ENCODE data around the gene RDH14. TPM values are rescaled to one million over a fixed set of nuclear protein-coding genes. Genes with fewer than 3 reads are reported as not detected.

RDH14 gene, protein sequence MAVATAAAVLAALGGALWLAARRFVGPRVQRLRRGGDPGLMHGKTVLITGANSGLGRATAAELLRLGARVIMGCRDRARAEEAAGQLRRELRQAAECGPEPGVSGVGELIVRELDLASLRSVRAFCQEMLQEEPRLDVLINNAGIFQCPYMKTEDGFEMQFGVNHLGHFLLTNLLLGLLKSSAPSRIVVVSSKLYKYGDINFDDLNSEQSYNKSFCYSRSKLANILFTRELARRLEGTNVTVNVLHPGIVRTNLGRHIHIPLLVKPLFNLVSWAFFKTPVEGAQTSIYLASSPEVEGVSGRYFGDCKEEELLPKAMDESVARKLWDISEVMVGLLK
- total RNA-seq = 42.6 TPM
- long read RNA-seq, transcript RDH14-201 (2 exons, 1,587 nt) = major isoform, 90 of 92 reads
- long read RNA-seq, partial matches to known transcripts = 0 of 92 reads
- long read RNA-seq, other reads (novel, unspliced or antisense) = 2 of 92 reads

DNA sequence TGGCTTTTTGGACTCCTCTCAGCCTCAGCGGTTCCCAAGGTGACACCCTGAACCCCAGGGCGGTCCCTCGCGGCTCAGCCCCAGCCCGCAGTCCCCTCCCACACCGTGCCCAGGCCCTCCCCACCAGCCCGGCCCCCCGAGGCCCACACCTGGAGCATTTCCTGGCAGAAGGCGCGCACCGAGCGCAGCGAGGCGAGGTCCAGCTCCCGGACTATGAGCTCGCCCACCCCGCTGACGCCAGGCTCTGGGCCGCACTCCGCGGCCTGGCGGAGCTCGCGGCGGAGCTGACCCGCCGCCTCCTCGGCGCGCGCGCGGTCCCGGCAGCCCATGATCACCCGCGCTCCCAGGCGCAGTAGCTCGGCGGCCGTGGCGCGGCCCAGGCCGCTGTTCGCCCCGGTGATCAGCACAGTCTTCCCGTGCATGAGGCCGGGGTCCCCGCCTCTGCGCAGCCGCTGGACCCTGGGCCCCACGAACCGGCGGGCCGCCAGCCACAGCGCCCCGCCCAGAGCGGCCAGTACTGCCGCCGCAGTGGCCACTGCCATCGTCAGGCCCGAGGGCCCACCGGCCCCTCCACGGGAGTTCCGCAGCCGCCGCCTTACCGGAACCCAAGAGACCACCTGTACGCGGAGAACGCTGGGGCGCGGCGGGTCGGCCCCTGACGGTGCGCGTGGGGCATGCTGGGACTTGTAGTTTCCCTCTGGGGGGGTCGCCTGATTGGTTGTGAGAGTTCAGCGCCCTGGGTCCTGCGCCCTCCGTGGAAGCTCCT is at the start of gene RDH14:
RDH14 (minus strand) TSS at position 623 of the 766 bp plus-strand sequence; CDS start at position 542, 81 bp downstream.
- intact Hi-C loops (cut with micrococcal nuclease) = no loop called here
- peaks cover 57% of the 10 kb centered on the region for H3K4me1 ChIP-seq

DNA sequence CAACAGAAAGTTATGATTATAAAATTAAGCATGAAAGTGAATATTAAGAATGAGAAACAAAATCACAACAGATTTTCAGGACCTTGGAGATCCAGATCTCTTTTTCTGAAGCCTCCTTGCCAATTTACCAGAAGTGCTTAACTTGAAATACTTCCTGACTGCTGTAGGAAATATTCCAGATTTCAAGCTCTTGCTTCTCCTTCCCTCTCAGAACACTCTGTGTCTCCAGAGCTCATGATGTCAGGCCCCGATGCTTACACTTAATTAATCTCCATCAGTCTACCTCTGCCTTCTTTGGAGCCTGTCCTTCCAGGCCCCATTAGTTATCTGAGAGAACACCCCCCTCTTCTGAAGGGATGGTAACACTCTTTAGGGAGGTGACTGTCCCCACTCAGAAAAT is 49.6 kb upstream of the RDH14 start:
- Histone ChIP-seq H3K9me3 (replicated peaks) (no peaks in the 10 kb centered on the region), H3K27ac (replicated peaks) (peak overlapping the region; percentile 41), H3K4me1 (peaks cover 11% of the 10 kb centered on the region), H3K4me3 (no peak overlapping the region), H3K36me3 (no peaks in the 10 kb centered on the region), H3K27me3 (ENCODE audit: low read depth) (no peaks in the 10 kb centered on the region)
- intact Hi-C loops (cut with micrococcal nuclease) = no loop called here
- DNase-seq = no peak
- TF ChIP-seq, protein P1, sequence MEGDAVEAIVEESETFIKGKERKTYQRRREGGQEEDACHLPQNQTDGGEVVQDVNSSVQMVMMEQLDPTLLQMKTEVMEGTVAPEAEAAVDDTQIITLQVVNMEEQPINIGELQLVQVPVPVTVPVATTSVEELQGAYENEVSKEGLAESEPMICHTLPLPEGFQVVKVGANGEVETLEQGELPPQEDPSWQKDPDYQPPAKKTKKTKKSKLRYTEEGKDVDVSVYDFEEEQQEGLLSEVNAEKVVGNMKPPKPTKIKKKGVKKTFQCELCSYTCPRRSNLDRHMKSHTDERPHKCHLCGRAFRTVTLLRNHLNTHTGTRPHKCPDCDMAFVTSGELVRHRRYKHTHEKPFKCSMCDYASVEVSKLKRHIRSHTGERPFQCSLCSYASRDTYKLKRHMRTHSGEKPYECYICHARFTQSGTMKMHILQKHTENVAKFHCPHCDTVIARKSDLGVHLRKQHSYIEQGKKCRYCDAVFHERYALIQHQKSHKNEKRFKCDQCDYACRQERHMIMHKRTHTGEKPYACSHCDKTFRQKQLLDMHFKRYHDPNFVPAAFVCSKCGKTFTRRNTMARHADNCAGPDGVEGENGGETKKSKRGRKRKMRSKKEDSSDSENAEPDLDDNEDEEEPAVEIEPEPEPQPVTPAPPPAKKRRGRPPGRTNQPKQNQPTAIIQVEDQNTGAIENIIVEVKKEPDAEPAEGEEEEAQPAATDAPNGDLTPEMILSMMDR (IDR thresholded peaks at IDR 0.05; ENCODE audit: borderline replicate concordance) = no peak

More for the DNA sequence above, at the start of gene RDH14:
- peak within 1 kb of the TSS; percentile 93 for H3K4me3 ChIP-seq
- H3K36me3 ChIP-seq = peaks cover 19% of the 10 kb centered on the region
- DNase-seq = peak; percentile 94
- peaks cover 5% of the 10 kb centered on the region for H3K9me3 ChIP-seq (replicated peaks)
- H3K27me3 ChIP-seq (ENCODE audit: low read depth) = no peaks in the 10 kb centered on the region
- TF ChIP-seq, protein P1 (IDR thresholded peaks at IDR 0.05; ENCODE audit: borderline replicate concordance) = no peak
- peak within 1 kb of the TSS; percentile 99 for H3K27ac ChIP-seq (replicated peaks)

DNA sequence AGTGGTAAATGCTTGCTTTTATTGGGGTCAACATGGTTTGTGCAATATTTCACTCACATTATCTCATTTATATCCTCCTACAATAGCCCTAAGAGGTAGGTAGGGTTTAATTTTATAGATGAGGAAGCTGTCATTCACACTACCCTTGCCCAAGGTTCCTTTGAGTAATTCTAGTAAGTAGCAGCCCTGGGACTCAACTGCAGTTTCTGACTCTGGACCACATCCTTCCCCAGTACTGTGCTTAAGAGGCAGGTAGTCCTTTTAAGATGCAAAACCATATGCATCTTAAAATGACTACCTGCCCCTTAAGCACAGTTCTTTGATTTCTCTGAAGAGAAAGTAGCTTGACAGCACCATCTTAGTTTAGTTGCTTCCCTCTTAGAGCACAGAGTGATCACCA is 44.7 kb upstream of the RDH14 start:
- DNase-seq = no peak
- H3K4me1 ChIP-seq = peaks cover 3% of the 10 kb centered on the region
- intact Hi-C loops (cut with micrococcal nuclease) = no loop called here
- TF ChIP-seq, protein P1 (IDR thresholded peaks at IDR 0.05; ENCODE audit: borderline replicate concordance) = no peak
- H3K27ac ChIP-seq (replicated peaks) = no peak overlapping the region
- no peaks in the 10 kb centered on the region for H3K9me3 ChIP-seq (replicated peaks)
- no peaks in the 10 kb centered on the region for H3K27me3 ChIP-seq (ENCODE audit: low read depth)
- H3K4me3 ChIP-seq = no peak overlapping the region
- H3K36me3 ChIP-seq = no peaks in the 10 kb centered on the region

DNA sequence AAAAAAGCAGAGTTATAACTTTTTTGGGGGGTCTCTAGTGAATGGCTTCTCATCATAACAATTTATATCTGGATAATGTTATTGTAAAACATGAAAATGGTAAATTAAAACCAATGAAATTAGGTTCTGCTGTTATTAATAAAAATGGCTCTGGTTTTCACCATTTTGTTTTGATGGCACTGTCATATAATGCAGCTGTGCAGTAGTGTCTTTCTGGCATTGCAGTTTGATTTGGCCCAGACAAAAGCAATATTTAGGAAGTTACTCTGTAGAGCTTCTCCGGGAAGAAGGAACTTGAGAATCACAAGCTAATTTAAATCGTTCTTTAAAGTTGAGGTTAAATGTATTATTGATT is 44.1 kb upstream of the RDH14 start:
- TF ChIP-seq, protein P1 (IDR thresholded peaks at IDR 0.05; ENCODE audit: borderline replicate concordance) = no peak
- H3K36me3 ChIP-seq = no peaks in the 10 kb centered on the region
- intact Hi-C loops (cut with micrococcal nuclease) = no loop called here
- peaks cover 7% of the 10 kb centered on the region for H3K4me1 ChIP-seq
- DNase-seq = no peak
- H3K4me3 ChIP-seq = no peak overlapping the region
- no peak overlapping the region for H3K27ac ChIP-seq (replicated peaks)
- H3K27me3 ChIP-seq (ENCODE audit: low read depth) = no peaks in the 10 kb centered on the region
- H3K9me3 ChIP-seq (replicated peaks) = no peaks in the 10 kb centered on the region

DNA sequence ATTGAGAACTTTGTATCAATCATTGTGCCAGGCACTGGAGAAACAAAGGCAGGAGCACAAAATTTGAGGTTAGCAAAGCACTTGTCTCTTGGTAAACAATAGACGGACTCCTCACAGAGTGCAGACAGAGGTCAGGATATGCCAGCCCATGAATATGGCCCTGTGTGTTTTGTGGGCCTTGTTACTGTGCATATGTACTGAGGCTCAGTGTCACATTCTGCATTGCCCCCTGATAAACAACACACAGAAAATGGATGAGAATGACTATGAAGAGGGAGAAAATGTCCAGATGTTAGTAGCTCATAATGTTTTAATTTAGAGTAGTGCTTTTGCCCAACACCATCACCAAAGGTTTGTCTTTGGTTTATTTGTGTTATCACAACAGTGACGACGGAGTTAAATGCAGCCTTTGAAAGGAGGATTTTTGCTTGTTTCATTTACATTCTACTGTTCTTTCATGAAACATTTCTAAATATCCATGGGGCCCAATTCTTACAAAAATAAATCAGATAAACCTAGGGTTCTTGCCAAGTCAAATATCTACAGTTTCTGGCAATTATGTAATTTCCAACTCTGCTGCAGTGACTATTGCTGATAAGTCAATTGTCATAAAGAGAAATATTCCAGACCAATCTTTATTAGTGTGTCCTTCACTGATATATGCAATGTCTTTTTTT is 43.5 kb upstream of the RDH14 start:
- Histone ChIP-seq H3K4me1 (peaks cover 12% of the 10 kb centered on the region), H3K4me3 (no peak overlapping the region), H3K27ac (replicated peaks) (no peak overlapping the region), H3K9me3 (replicated peaks) (no peaks in the 10 kb centered on the region), H3K27me3 (ENCODE audit: low read depth) (no peaks in the 10 kb centered on the region), H3K36me3 (no peaks in the 10 kb centered on the region)
- TF ChIP-seq, protein P1 (IDR thresholded peaks at IDR 0.05; ENCODE audit: borderline replicate concordance) = no peak
- intact Hi-C loops (cut with micrococcal nuclease) = no loop called here
- DNase-seq = no peak
